GM21576 (cell line): ENCODE results near the gene HOXA6.

Source experiments
- ATAC-seq: cut with Tn5 transposase; IDR thresholded peaks from one replicate; pipeline ENCODE4 v1.9.1; 2021; ENCODE audit warnings: mild to moderate bottlenecking, moderate library complexity; ENCODE audit not compliant: unreplicated experiment

The HOXA6 gene

GRCh38 chr7:27163288-27164044 lies 15.9 kb upstream of the HOXA6 start:
- ATAC-seq = no peak

GRCh38 chr7:27162561-27163287 lies 15.2 kb upstream of the HOXA6 start:
- ATAC-seq = no peak

GRCh38 chr7:27161721-27162560 lies 14.4 kb upstream of the HOXA6 start:
- ATAC-seq = no peak

GRCh38 chr7:27161214-27161720 lies 13.7 kb upstream of the HOXA6 start:
- ATAC-seq = no peak

- no peak for ATAC-seq
These were observed 13.1 kb upstream of the HOXA6 start for GRCh38 chr7:27160546-27161213.

- ATAC-seq = no peak
These were observed 12.6 kb upstream of the HOXA6 start for GRCh38 chr7:27160145-27160545.

- no peak for ATAC-seq
These were observed 11.9 kb upstream of the HOXA6 start for GRCh38 chr7:27159266-27160144.

GRCh38 chr7:27158436-27159265 lies 11.1 kb upstream of the HOXA6 start:
- ATAC-seq = no peak

GRCh38 chr7:27157702-27158431 lies 10.3 kb upstream of the HOXA6 start:
- ATAC-seq = no peak

GRCh38 chr7:27156916-27157701 lies 9.5 kb upstream of the HOXA6 start:
- no peak for ATAC-seq

- ATAC-seq = no peak
These were observed 8.9 kb upstream of the HOXA6 start, which contains the start of gene HOXA7 for GRCh38 chr7:27156508-27156898. TSS of gene HOXA7 (minus strand) at chr7:27156675. CDS start at chr7:27156545, 130 bp downstream.

- no peak for ATAC-seq
These were observed 8.4 kb upstream of the HOXA6 start for GRCh38 chr7:27155816-27156507.

- ATAC-seq = no peak
These were observed 7.6 kb upstream of the HOXA6 start for GRCh38 chr7:27154901-27155815.

- no peak for ATAC-seq
These were observed 6.8 kb upstream of the HOXA6 start for GRCh38 chr7:27154369-27154768.

- ATAC-seq = no peak
These were observed 6.0 kb upstream of the HOXA6 start for GRCh38 chr7:27153526-27153925.
